Neuronal stem cell (in vitro differentiated cells): ENCODE data around the gene CCN2. TPM values are rescaled to one million over a fixed set of nuclear protein-coding genes. Genes with fewer than 3 reads are reported as not detected.
A peak's percentile ranks its signal among the peaks of the same experiment; 100 is the strongest.

Source experiments
- DNase-seq: peaks from one replicate; pipeline ENCODE4 v3.0.0-alpha.2; 2013; ENCODE audit warnings: low spot score
- H2AFZ ChIP-seq: one replicate; pipeline ENCODE4 v1.6.1; 2013; ENCODE audit warnings: mild to moderate bottlenecking, low read length, inconsistent platforms
- H2AK5ac ChIP-seq: 2 replicates; pipeline ENCODE4 v1.6.1; 2013; ENCODE audit warnings: low read depth, mild to moderate bottlenecking, inconsistent platforms, low read length, moderate library complexity, mixed read lengths
- H2BK120ac ChIP-seq: 2 replicates; pipeline ENCODE4 v1.6.1; 2013; ENCODE audit warnings: low read depth, mild to moderate bottlenecking, inconsistent platforms, low read length, moderate library complexity, mixed read lengths
- H2BK12ac ChIP-seq: one replicate; pipeline ENCODE4 v1.6.1; 2013; ENCODE audit warnings: low read length, inconsistent platforms
- H2BK15ac ChIP-seq: 2 replicates; pipeline ENCODE4 v1.6.1; 2013; ENCODE audit warnings: mild to moderate bottlenecking, low read length, inconsistent platforms, mixed read lengths
- H2BK5ac ChIP-seq: one replicate; pipeline ENCODE4 v1.6.1; 2013; ENCODE audit warnings: inconsistent platforms, mild to moderate bottlenecking, low read length, moderate library complexity
- H3K14ac ChIP-seq: one replicate; pipeline ENCODE4 v1.6.1; 2013; ENCODE audit warnings: low read length, inconsistent platforms
- H3K18ac ChIP-seq: 2 replicates; pipeline ENCODE4 v1.6.1; 2013; ENCODE audit warnings: low read length, inconsistent platforms
- H3K23ac ChIP-seq: 2 replicates; pipeline ENCODE4 v1.6.1; 2013; ENCODE audit warnings: low read depth, mild to moderate bottlenecking, mixed read lengths, low read length, inconsistent platforms; ENCODE audit not compliant: poor library complexity
- H3K27ac ChIP-seq: replicated peaks from 3 replicates; pipeline ENCODE4 v1.5.1; 2013; ENCODE audit warnings: low read length, inconsistent platforms
- H3K27me3 ChIP-seq, 3 experiments: 2 replicates each; pipeline ENCODE4 v1.6.1; 2013; ENCODE audit warnings: low read length in 3 of 3, mild to moderate bottlenecking in 2 of 3, inconsistent platforms in 1 of 3, low read depth in 1 of 3, mixed read lengths in 1 of 3, moderate library complexity in 1 of 3; ENCODE audit not compliant: control insufficient read depth in 3 of 3, insufficient read depth in 3 of 3
- H3K36me3 ChIP-seq, 2 donors: replicated peaks in 1 of 2; 2 replicates each; pipeline ENCODE4 v1.6.1; 2013; ENCODE audit warnings: low read length in 2 of 2; ENCODE audit not compliant: control insufficient read depth in 2 of 2, insufficient read depth in 2 of 2
- H3K4ac ChIP-seq: 2 replicates; pipeline ENCODE4 v1.6.1; 2013; ENCODE audit warnings: inconsistent platforms, mild to moderate bottlenecking, low read length, moderate library complexity
- H3K4me1 ChIP-seq, 2 donors: 1 replicate in 1 of 2; 2 replicates in 1 of 2; pipeline ENCODE4 v1.6.1; 2013; ENCODE audit warnings: low read length in 2 of 2, low read depth in 1 of 2; ENCODE audit not compliant: control insufficient read depth in 2 of 2, insufficient read depth in 1 of 2
- H3K4me2 ChIP-seq: one replicate; pipeline ENCODE4 v1.6.1; 2013; ENCODE audit warnings: mild to moderate bottlenecking, low read length, inconsistent platforms; ENCODE audit not compliant: insufficient read depth, poor library complexity, severe bottlenecking
- H3K4me3 ChIP-seq, 2 donors: 2 replicates each; pipeline ENCODE4 v1.5.1; 2013; ENCODE audit warnings: low read length in 2 of 2, mild to moderate bottlenecking in 2 of 2, inconsistent platforms in 1 of 2, moderate library complexity in 1 of 2
- H3K79me1 ChIP-seq: one replicate; pipeline ENCODE4 v1.6.1; 2013; ENCODE audit warnings: low read depth, mild to moderate bottlenecking, inconsistent platforms, low read length, moderate library complexity
- H3K9ac ChIP-seq: one replicate; pipeline ENCODE4 v1.6.1; 2013; ENCODE audit warnings: mild to moderate bottlenecking, low read depth, low read length, inconsistent platforms; ENCODE audit not compliant: poor library complexity
- H3K9me3 ChIP-seq, 2 donors: replicated peaks in 1 of 2; 2 replicates each; pipeline versions ENCODE3 to v1.6.1; 2013; ENCODE audit warnings: low read length in 2 of 2, mild to moderate bottlenecking in 2 of 2, inconsistent platforms in 1 of 2, low read depth in 1 of 2, mixed read lengths in 1 of 2, moderate library complexity in 1 of 2; ENCODE audit not compliant: control insufficient read depth in 2 of 2, insufficient read depth in 1 of 2
- H4K8ac ChIP-seq: one replicate; pipeline ENCODE4 v1.6.1; 2013; ENCODE audit warnings: low read depth, mild to moderate bottlenecking, inconsistent platforms, low read length, moderate library complexity
- H4K91ac ChIP-seq: one replicate; pipeline ENCODE4 v1.6.1; 2013; ENCODE audit warnings: low read length, low read depth, mild to moderate bottlenecking, inconsistent platforms; ENCODE audit not compliant: poor library complexity
- WGBS, 2 donors: extraction: QIAGEN DNeasy Blood & Tissue Kit; methylation state at CpG; one replicate each; pipeline ENCODE4 v1.1.7; 2013; ENCODE audit warnings: missing lambda C conversion rate in 2 of 2, mixed read lengths in 1 of 2; ENCODE audit not compliant: insufficient read length in 2 of 2, insufficient replicate concordance in 1 of 2; ENCODE audit errors: extremely low coverage in 2 of 2; 5-methylcytosine and 5-hydroxymethylcytosine counted together
- polyA plus RNA-seq, 2 experiments: library from polyadenylated mRNA; stranded (reverse); fragments of 200-250 nt; gene quantifications; one replicate each; pipeline ENCODE4 v1.2.3, GENCODE V29; 2013

The CCN2 gene
- 69.1 TPM for polyA plus RNA-seq (2013, experiment 1 of 2)
- polyA plus RNA-seq (2013, experiment 2 of 2), result 70.8 TPM

DNA sequence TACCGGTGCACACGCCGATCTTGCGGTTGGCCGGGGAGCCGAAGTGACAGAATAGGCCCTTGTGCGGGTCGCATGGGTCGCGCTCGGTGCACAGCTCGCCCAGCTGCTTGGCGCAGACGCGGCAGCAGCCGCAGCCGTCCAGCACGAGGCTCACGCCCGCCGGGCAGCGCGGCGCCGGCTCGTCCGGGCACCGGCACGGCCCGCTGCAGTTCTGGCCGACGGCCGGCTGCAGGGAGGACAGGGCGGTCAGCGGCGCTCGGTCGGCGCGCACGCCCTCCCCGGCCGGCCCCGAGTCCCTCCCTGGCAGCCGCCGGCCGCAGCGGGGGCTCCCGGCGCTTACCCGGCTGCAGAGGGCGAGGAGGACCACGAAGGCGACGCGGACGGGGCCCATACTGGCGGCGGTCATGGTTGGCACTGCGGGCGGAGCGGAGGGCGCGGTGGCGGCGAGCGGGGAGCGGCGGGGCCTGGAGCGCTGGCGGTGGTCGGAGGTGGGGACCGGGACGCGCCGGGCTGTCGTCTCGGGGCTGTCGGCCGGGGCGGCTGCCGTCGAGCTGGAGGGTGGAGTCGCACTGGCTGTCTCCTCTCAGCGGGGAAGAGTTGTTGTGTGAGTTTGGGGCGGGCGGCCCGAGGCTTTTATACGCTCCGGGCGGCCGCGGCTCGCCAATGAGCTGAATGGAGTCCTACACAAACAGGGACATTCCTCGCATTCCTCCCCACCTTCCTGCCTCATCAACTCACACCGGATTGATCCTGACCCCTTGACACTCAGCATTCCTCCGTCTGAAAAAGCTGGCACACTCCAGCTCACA is at the start of gene CCN2:
TSS of gene CCN2 (minus strand) at position 606 of the 809 bp plus-strand sequence. CDS start at position 406, 200 bp downstream.
- H2AFZ ChIP-seq, result peak within 1 kb of the TSS; percentile 87
- H3K14ac ChIP-seq, result peak within 1 kb of the TSS; percentile 99
- no CpG with 5 or more reads among the region's 97 CpGs for WGBS, 2 donors
- no peaks in the 10 kb centered on the region for H3K27me3 ChIP-seq
- H3K9me3 ChIP-seq, result no peaks in the 10 kb centered on the region
- no peak within 1 kb of the TSS for H3K4ac ChIP-seq
- H2BK12ac ChIP-seq, result peak within 1 kb of the TSS; percentile 36
- H3K4me2 ChIP-seq, result peak within 1 kb of the TSS; percentile 69
- H4K91ac ChIP-seq, result peak within 1 kb of the TSS; percentile 90
- DNase-seq, result peak; percentile 96
- H3K23ac ChIP-seq, result peak within 1 kb of the TSS; percentile 6
- peak within 1 kb of the TSS; percentile 78 for H2AK5ac ChIP-seq
- peaks cover 10 to 38% of the 10 kb centered on the region in 2 donors for H3K36me3 ChIP-seq
- H3K18ac ChIP-seq, result peak within 1 kb of the TSS; percentile 99
- H3K4me1 ChIP-seq, result peaks cover 23 to 42% of the 10 kb centered on the region in 2 donors
- H2BK5ac ChIP-seq, result peak within 1 kb of the TSS; percentile 95
- H4K8ac ChIP-seq, result peak within 1 kb of the TSS; percentile 54
- peak within 1 kb of the TSS; percentile 87 for H3K27ac ChIP-seq
- H3K79me1 ChIP-seq, result no peaks in the 10 kb centered on the region
- H3K9ac ChIP-seq, result peak within 1 kb of the TSS; percentile 98
- peak within 1 kb of the TSS; percentile 78 for H2BK120ac ChIP-seq
- peak within 1 kb of the TSS; percentile 90 for H2BK15ac ChIP-seq
- H3K4me3 ChIP-seq, result peak within 1 kb of the TSS; percentile 82 to 99

DNA sequence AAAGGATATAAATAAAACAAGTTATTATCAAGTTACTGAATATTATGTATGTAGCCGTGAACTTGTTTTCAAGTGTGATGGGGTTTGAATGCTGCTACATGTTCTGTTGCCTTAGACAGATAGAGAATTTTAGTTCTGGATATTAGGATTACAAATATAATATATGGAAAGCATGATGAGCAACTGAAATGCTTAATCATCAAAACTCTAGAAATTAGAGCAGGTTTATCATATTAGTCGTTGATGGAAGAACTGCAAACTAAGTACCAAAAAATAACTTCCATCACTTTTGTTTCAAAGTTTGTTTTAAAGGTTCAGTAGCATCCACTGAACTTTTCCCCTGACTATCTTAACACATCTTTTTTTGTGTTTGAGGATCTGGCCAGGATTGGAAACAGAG is 49.1 kb upstream of the CCN2 start:
- no CpG with 5 or more reads among the region's 2 CpGs for WGBS, 2 donors
- no peak overlapping the region for H3K4ac ChIP-seq
- no peak overlapping the region for H3K14ac ChIP-seq
- no peaks in the 10 kb centered on the region for H3K4me1 ChIP-seq
- H3K23ac ChIP-seq, result no peak overlapping the region
- no peak for DNase-seq
- no peak overlapping the region for H3K9ac ChIP-seq
- no peak overlapping the region for H2BK5ac ChIP-seq
- H3K4me2 ChIP-seq, result no peak overlapping the region
- H3K4me3 ChIP-seq, result no peak overlapping the region
- no peak overlapping the region for H2BK120ac ChIP-seq
- no peaks in the 10 kb centered on the region for H3K36me3 ChIP-seq
- no peak overlapping the region for H4K91ac ChIP-seq
- H2BK15ac ChIP-seq, result no peak overlapping the region
- H2AFZ ChIP-seq, result no peak overlapping the region
- no peak overlapping the region for H2AK5ac ChIP-seq
- H2BK12ac ChIP-seq, result no peak overlapping the region
- no peaks in the 10 kb centered on the region for H3K27me3 ChIP-seq
- no peak overlapping the region for H3K18ac ChIP-seq
- H4K8ac ChIP-seq, result no peak overlapping the region
- peaks cover 5 to 14% of the 10 kb centered on the region in 2 donors for H3K9me3 ChIP-seq
- H3K79me1 ChIP-seq, result no peaks in the 10 kb centered on the region
- H3K27ac ChIP-seq, result no peak overlapping the region

- no CpG with 5 or more reads among the region's 4 CpGs for WGBS, 2 donors
- H3K27ac ChIP-seq, result no peak overlapping the region
These were observed 48.5 kb upstream of the CCN2 start for GRCh38 chr6:131999545-132000146.

More at GRCh38 chr6:131999545-132000146, 48.5 kb upstream of the CCN2 start:
- Histone ChIP-seq H3K4me2 (no peak overlapping the region), H2AK5ac (no peak overlapping the region), H3K4me3 (no peak overlapping the region), H3K9me3 (peaks cover 4 to 12% of the 10 kb centered on the region in 2 donors), H3K36me3 (no peaks in the 10 kb centered on the region), H3K9ac (no peak overlapping the region), H2BK15ac (no peak overlapping the region), H2AFZ (no peak overlapping the region), H3K4me1 (no peaks in the 10 kb centered on the region), H3K27me3 (no peaks in the 10 kb centered on the region), H3K4ac (no peak overlapping the region), H3K23ac (no peak overlapping the region), H3K79me1 (no peaks in the 10 kb centered on the region), H2BK5ac (no peak overlapping the region), H3K14ac (no peak overlapping the region), H3K18ac (no peak overlapping the region), H2BK12ac (no peak overlapping the region), H4K91ac (no peak overlapping the region), H4K8ac (no peak overlapping the region), H2BK120ac (no peak overlapping the region)
- DNase-seq, result no peak
